ENCODE data around the gene CNTN1. TPM values are rescaled to one million over a fixed set of nuclear protein-coding genes. Genes with fewer than 3 reads are reported as not detected.
"Not testable (repeated sequence)": the region's sequence is repeated elsewhere in the genome, so short reads cannot be mapped to it uniquely, and the experiment has no call there.

Gene CNTN1
- total RNA-seq, 1 donor from 2014 or later: not detected

GRCh38 chr12:41026151-41026550, 333.9 kb downstream of the CNTN1 start:
- DNase-seq (ENCODE audit: low read depth): no peak

GRCh38 chr12:41032386-41032785, 340.1 kb downstream of the CNTN1 start:
- DNase-seq (ENCODE audit: low read depth): no peak

DNA sequence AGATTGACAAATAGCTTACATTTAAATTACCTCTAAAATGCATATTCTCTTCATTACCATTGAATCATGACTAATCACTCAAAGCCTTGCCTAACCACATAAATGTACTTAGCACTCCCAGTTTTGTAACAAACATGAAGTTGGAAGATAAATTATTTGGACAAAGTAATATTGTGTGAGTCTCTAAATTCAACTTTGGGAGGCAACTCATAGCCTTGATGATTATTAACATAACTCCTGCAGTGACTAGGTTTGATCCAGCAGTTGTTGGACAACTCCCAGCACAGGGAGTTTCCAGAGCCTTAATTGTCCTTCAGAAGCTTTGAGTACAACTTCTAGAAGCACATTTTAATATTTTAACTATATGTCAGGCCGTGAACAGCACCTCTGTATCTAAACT, 342.4 kb downstream of the CNTN1 start:
- no peak for DNase-seq (ENCODE audit: low read depth)

DNA sequence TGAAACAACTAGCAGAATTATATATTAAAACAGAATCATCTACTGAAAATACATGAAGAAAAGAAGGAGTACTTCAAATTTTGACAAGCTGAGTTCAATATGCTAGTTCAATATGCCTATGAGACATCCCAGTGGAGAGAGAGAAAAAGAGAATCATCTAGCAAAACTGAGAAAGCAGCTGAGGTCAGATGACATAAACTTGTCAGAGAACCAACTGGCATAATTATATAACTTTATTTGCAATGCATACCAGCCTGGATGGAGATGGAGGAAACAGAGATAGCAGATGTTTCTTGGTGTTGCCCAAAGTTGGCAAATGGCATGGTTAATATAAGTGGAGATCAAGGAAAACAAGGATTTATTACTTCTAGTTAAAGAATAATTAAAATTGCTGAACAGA, 347.2 kb downstream of the CNTN1 start:
- DNase-seq (ENCODE audit: low read depth): no peak

- DNase-seq (ENCODE audit: low read depth): no peak
These were observed 353.3 kb downstream of the CNTN1 start for GRCh38 chr12:41045509-41045908.

DNA sequence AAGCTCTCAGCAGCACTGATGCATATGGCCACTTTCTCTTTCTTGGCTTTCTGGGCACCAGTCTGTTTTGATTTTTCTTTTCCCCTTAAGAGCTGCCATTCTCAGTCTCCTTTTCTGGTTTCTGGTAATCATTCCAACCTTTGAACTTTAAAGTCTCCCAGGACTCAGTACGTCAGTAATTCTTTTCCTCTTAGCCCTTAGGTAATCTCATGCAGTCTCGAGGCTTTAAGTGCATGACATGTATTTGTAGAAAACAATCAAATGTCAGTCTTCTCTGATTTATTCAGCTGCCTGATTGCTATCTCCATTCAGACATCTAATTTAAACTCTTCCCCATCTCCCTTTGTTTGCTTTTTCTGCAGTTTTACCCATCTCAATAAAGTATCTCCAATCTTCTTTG, 356.8 kb downstream of the CNTN1 start:
- no peak for DNase-seq (ENCODE audit: low read depth)

DNA sequence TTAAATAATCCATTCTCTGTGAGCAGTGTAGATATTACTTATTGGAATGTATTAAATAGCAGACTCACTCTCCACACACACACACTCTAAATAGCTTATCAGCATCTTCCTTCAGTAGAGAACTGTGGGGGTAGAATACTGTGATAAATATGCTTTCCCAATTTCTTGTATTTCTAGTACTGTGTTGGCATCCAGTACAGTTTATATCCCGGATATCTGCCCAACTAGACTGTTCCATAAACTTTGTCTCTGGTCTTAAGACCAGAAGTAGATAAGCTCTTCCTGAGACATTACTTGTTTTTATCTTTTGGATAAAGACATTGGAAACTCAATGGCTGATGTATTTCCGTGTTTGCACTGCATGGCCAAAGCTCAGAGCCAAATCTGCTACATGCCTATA, 359.7 kb downstream of the CNTN1 start:
- no peak for DNase-seq (ENCODE audit: low read depth)

GRCh38 chr12:41052441-41052840, 360.2 kb downstream of the CNTN1 start:
- no peak for DNase-seq (ENCODE audit: low read depth)

DNA sequence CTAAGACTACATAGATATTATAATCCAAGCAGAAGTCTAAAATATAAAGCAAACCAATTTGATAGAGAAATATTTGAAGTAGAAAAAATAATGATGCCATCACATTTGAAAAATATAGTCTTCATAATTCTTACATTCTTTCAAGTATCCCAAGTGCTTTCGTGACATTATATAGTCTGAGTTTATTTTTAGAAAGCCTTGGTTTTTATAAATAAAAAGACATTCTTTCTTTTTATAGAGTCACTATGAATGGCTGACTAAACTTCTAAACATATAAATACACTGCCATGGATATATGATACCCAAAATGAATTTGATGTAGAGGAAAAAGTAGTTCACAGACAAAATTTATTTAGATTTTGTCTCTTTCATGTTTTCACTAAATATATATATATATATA, 360.8 kb downstream of the CNTN1 start:
- DNase-seq (ENCODE audit: low read depth): no peak

- no peak for DNase-seq (ENCODE audit: low read depth)
These were observed 363.8 kb downstream of the CNTN1 start for GRCh38 chr12:41055875-41056577.

- DNase-seq (ENCODE audit: low read depth): no peak
These were observed 366.0 kb downstream of the CNTN1 start for GRCh38 chr12:41058266-41058665.

- no peak for DNase-seq (ENCODE audit: low read depth)
These were observed 369.0 kb downstream of the CNTN1 start for GRCh38 chr12:41061192-41061591.

DNA sequence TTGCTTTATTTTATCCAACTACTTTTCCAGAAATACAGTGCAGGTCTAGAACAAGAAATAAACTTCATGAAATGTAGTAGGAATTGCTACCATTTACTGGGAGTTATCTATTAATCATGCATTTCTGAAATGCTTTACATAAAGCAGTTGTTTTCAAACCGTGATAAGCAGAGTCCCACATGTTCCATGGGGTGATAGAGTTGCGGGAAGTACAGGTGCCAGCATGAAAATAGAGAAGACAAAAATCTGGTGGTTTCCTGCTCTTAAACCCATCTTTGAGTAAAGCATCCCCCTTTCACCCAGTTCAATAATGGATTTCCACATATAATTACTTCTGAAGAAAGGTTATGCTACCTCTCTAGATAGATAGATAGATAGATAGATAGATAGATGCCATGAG, 372.2 kb downstream of the CNTN1 start:
- DNase-seq (ENCODE audit: low read depth): no peak

GRCh38 chr12:41067941-41068645, 375.9 kb downstream of the CNTN1 start:
- DNase-seq (ENCODE audit: low read depth): no peak

DNA sequence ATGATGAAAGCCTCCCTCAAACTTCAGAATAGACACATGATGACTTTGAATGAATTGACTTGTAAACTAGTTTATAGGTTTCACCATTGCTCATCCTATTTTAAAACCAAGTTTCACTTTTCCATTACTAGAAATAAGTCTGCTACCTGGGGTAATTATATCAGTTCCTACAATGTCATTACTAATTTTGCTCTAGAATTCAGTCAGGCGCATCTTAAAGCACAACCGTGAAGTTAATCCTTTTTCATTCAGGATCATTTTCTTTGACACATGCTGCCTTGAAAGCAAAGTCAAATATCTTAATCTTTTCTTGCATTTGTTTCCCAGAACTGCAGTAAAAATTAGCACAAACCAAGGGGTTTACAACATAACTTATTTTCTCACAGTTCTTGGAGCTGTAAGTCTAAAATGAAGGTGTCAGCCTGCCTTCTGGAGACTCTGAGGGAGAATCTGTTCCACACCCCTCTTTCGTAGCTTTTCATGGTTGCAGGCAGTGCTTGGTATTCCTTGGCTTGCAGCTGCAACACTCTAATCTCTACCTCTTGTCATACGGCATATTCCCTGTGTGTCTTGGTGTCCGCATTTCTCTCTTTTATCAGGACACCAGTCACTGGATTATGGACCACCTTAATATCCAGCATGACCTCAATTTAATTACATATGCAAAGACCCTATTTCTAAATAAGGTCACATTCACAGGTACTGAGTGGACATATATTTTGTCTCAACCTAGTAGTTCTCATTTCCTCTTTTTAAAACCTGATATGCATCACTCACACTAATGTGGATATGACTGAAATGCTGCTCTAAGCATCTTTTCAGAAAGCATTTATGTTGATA, 381.6 kb downstream of the CNTN1 start:
- DNase-seq (ENCODE audit: low read depth): no peak

DNA sequence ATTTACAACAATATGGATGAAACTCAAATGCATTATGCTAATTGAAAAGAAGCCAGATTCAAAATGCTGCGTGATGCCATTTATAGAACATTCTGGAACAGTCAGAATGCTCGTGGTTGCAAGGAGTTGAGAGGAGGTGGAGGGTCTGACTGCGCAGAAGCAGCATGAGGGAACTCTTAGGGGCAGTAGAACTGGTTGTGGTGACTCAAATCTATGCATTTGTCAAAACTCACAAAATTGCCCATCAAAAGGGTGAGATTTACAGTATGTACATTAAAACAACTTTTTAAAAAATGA, 382.2 kb downstream of the CNTN1 start:
- DNase-seq (ENCODE audit: low read depth): no peak

DNA sequence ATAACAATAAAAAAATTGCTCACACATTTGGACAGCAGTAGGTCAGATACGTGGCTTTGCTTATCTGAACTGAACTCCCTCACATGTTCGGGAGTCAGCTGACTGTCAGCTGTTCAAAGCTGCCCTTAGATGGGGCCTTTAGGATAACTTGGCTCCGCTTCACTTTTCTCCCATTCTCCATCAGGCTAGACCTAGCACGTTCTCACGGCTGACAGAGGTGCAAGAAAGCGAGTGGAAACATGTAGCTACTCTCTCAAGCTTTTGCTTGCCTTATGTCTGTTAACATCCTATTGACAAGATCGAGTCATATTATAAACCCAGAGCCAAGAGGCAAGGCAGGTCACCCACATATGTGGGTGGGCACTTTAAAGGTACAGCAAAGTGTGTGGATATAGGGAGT, 383.9 kb downstream of the CNTN1 start:
- no peak for DNase-seq (ENCODE audit: low read depth)

GRCh38 chr12:41081241-41081640, 389.0 kb downstream of the CNTN1 start:
- DNase-seq (ENCODE audit: low read depth): not testable (repeated sequence)

- no peak for DNase-seq (ENCODE audit: low read depth)
These were observed 397.2 kb downstream of the CNTN1 start for GRCh38 chr12:41089438-41089837.

DNA sequence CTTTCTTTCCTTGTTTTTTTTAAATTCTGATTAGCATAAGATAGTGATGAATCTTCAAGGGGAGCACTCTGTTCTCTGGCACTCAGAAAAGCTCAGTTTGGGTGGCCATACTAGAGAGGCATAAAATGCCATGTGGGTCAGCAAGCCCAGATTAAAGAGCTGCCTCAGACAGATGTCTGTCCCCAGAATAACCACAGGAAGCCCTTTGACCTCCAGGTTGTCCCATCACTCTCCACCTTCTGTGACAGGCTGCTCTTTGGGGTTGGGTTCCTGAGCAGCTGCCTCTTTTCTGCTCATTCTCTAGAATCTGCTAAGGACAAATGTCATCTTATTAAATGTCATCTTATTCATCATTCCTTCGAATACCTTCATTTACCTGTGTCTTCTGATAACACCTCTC, 399.9 kb downstream of the CNTN1 start:
- no peak for DNase-seq (ENCODE audit: low read depth)

GRCh38 chr12:41096797-41097196, 404.6 kb downstream of the CNTN1 start:
- DNase-seq (ENCODE audit: low read depth): no peak

DNA sequence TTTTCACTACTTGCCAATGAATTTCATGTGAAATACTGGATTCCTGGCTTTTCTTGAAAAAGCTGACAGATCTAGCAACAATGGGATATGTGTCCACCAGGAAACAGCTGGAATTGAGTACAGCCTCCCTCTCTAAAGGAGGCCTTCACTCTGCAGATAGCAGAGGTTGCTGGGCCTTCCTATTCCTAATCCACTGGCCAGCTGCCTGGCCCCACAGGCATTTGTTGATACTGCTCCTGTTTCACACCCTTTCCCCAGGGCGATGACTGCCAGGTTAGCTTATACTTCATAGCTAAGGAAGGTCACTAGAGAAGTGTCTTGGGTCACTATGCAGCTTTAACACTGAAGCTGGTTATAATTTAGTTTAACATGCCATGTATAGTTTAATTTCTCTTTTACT, 408.3 kb downstream of the CNTN1 start:
- DNase-seq (ENCODE audit: low read depth): no peak
